SHP77 (cell line): ENCODE results near the gene INCA1.

Source experiments
- DNase-seq, 2 experiments: peaks; one replicate each; lab custom pipeline; 2025; lab: John Stamatoyannopoulos, UW

The INCA1 gene

DNA sequence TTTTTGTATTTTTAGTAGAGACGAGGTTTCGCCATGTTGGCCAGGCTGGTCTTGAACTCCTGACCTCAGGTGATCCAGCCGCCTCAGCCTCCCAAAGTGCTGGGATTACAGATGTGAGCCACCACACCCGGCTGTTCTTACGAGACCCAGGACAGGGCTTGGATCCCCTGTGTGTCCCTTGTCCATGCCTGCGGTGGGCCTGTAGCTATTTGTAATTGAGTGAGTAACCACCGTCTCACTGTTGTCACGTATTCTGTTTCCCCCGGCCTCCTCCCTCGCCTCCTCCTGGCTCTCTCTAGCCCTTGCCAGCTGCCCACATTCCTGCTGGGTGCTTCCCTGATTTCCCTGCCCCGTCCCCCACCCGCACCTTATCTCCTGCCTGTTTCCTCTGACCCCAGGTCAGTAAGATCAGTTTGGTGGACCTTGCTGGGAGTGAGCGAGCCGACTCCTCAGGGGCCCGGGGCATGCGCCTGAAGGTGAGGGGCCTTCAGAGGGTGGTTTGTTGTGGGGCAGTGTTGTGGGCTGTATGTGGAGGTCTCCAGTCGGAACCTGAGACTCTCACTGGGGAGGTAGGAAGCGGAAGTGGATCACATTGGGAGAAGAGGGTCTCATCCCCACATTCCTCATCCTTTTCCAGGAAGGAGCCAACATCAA, 6.0 kb upstream of the INCA1 start:
- no peak for DNase-seq

DNA sequence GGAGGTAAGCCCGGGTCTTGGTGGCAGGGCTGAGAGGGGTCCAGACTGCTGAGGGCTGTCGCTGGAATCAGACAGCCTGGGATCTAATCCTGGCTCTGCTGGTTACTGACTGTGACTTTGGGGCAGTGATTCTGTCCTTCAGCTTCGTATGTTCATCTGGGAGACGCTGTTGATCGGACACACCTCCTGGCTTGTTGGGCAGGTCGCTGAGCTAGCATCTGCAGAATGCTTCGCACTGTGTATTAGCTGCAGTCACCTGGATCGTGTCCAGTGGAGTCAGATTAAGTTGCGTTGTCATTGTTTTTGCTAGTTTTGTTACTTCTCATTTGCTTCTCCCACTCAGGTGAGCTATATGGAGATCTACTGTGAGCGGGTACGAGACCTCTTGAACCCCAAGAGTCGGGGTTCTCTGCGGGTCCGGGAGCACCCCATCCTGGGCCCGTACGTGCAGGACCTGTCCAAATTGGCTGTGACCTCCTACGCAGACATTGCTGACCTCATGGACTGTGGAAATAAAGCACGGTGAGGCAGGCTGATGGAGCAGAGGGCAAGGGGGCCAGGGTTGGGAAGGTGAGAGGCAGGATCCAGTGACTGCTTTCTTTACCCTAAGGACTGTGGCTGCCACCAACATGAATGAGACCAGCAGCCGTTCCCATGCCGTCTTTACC, 4.9 kb upstream of the INCA1 start:
- no peak for DNase-seq

DNA sequence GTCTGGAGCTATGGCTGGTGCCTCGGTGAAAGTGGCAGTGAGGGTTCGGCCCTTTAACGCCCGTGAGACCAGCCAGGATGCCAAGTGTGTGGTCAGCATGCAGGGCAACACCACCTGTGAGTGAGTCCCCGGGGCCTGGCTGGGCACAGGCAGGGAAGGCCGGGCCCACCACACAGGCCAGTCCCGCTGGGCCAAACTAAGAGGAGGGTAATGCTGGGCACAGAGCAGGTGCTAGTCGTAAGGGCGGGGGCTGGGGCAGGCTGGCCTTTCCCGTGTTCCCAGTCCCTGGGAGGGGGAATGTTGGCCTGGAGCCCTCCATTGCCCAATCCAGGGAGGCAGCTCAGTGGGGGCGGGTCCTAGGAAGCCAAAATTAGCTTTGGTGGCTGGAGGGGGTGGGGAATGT, 2.9 kb upstream of the INCA1 start:
- DNase-seq = peak in 1 of 2 experiments; percentile 26

DNA sequence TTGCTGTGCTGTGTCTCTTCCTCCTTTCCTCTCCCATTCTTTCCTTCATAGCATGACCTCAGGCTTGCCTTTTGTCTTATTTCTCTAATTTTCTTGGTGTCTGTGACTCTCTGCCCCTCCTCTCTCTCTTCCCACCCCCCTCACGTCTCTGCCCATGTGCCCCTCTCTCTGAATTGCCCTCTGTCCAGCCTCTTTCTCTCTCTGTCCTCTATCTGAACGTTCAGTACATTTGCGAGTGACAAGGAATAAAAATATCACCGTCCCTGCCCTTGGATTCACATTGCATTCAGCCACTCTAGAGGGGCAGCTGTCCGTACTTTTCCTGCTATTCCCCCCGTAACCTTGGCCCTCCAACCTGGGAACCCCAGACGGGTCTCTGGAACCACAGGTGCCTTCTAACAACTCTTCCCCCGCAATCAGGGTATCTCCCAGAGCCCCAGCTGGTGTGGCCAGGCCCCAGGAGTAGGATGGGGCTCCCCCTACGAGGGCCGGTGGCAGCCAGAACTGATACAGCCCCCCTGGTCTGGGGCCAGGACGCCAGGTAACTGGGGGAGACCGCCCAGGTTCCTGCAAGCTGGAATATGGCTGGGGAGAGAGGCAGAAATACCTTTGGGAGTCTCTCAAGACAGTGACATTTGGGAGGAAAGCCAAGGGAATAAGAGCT, 2.2 kb upstream of the INCA1 start:
- DNase-seq = no peak

DNA sequence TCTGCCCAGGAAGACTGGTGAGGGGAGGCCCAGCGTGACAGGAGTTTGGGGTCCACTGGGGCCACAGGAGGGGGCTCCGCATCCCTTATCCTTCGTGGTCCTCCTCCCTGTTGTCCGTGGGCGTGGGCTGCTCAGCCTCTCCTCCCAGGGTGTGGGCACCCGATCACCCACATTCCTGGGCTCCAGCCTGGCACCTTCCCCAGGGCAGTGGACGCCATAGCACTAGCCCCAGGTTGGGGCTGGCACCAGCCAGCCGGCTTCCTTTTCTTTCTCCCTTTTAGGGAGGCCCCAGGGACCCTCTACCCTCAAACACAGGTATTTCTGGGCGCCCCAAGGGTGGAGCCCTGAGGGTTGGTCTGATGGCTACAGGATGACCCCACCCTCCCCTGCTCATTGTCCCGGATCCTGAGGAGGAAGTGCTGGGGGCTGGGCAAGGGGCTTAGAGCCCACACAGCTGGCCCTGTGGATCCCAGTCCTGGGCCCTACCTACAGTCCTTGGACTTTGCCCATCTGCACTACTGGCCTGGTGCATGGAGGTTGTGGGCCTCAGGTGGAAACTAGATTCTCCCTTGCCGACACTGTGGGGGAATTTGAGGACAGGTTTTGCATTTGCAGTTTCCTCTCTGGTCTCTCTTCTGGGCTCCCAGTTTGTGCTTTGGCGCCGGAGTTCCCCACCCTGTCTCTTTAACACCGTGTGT, 1.6 kb upstream of the INCA1 start:
- no peak for DNase-seq

DNA sequence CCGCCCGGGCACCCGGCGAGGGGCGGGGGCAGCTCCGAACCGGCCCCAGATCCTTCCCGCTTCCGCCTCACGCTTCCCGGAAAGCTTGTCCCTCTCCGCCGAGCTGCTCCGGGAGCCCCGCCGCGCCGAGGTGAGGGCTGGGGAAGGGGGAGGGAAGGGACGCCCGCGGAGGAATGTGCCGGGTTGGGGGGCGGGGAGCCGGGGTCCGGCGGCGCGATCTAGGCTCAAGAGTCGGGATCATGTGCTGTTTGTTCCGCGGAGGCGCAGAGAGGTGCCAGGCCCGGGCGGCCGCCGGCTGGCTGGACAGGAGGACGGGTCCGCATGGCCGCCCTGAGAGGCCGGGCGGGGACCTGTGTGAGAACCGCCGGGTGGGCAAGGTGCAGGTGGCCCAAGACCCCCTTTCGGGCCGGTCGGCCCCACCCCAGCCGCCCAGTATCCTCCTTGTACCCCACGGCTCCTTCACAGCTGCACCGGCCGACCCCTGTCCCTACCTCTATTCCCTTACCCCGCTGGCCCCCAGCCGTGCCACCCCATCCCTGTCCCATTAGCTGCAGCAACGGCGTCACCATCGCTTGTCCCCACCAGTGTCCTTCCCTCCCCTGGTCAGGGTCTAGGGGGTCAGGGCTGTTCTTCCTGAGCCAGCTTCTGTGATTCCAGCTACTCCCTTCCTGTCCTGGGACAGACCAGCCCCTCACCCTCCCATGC, 857 bp upstream of the INCA1 start:
- peak in 1 of 2 experiments; percentile 38 for DNase-seq

DNA sequence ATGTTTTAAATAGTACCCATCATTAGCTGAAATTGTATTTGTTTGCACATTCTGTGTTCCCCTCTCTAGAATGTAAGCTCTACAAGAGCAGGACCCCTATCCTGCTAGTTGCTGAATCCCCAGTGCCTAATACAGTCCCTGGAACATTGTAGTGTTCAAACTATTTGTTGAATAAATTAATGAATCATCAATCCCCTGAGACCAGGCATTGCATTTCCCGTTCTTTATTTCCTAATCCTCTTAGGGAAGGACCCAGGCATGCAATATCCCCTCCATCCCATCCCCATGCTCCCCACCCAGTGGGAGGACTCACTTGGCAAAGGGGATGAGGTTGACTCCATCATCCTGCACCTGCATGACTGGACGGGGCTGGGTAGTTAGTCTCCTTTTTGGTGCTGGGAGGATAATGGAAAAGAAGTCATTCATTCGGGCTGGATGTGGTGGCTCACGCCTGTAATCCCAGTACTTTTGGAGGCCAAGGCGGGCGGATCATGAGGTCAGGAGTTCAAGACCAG, 3.2 kb downstream of the INCA1 start:
- DNase-seq = no peak

DNA sequence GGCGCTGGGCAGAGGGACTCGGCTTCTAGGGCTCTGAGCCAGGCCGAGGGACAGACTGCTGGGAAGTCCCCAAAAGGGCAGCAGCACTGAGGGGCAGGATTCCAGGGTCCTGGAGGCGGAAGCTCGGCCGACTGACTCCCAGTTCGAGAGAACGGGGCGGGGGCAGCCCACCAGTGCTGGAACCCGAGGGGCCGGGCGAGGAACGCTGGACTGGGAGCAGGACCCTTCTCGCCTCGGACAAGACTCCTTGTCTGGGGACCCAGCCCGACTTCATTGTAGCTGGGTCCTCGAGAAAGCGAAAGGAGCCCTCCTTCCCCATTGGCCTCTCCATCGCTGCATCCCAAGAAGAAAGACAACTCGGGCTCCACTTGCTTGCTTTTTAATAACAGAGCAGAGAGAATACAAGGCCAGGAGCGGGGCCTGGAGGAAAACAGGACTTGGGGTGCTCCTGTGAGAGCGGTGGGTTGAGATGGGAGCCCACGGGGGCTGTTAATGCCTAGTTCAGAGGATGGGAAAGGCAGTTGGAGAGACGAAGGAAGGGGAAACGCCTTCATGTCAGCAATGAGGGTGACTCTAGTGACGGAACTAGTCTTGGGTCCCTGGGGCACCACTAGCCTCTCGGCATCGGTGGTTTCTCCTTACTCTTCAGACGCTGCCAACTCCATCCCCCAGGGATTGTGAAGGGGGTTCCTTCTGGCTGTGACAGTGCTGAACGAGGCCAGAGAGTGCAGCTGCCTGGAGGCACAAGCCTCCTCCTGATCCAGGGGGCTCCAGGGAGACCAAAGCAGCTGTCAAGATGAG, 9.4 kb downstream of the INCA1 start:
- DNase-seq = no peak

DNA sequence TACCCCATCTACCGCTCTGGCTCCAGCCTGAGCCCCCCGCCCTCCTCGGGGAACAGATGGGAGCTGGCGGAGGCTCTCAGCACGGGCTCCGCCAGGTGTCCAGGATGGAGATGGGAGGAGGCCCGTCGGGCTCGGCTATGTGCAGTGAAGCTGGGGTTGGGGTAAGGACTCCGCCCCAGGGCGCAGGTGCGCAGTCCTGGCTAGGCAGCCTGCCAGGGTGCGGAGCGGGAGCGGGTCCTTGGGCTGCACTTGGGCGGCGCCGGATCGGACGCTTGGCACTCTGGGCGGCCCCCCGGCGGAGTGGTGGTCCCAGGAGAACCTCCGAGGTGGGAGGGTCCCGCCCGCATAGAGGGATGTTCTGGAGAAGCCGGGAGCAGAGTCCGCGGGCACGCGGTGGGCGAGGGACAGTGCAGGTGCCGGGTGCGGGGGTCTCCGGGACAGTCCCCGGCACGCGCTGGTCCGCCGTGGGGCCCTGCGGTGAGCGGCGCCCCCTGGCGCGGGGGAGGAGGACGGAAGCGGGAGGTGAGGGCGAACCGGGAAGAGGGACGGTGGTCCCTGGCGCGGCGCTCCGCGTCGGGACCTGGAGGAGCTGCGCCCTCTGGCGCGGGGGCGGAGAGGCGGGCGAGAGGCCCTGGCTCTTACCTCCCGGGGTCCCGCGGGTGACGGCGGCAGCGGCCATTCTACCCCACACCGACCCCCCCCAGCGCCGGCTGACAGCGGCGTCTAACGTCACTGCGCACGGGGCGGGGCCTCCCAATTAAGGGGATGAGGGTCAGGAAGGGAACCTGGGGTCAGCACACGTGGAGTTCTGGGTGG, 10.2 kb downstream of the INCA1 start, which contains the start of gene CAMTA2:
Gene CAMTA2, minus strand, starts transcription at position 725 of the 816 bp plus-strand sequence. CDS start 1,453 bp downstream, outside the sequence.
- DNase-seq = peak; percentile 79 to 85

DNA sequence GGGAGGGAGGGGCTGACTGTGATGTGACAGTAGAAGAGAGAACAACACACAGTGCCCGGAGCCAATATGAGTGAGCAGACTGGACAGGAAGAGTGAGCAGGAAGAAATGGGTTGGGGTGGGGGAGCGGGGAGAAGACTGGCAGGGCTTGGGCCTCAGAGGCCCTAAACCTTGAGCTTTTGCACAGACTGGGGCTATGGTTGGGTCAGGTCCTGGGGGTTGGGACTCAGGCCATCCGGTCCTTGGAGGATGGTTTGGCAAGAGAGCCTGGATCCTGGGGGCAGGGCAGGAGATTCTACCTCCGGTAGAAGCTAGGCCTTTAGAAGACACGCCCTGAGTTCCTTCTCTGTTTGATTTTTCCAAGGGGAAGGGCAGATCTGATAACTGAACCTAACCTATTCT, 10.9 kb downstream of the INCA1 start:
- DNase-seq = peak in 1 of 2 experiments; percentile 12

DNA sequence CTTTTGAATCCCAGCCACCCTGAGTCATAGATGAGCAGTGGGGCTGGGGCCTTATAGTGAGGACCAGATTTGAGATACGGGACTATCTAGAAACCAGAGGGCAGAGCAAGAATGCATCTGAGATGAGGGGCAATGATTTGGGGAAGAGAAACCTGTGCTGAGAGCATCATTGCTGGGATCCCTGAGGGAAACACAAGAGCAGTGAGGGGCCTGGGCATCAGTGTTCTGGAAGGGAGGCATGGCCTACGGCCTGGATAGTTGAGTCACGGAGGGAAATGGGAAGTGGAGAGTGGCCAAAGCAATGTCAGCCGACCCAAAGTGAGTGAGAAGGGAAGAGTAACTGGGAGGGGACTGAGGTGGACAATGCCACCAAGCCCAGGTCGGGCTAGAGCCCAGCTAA, 15.0 kb downstream of the INCA1 start:
- no peak for DNase-seq

DNA sequence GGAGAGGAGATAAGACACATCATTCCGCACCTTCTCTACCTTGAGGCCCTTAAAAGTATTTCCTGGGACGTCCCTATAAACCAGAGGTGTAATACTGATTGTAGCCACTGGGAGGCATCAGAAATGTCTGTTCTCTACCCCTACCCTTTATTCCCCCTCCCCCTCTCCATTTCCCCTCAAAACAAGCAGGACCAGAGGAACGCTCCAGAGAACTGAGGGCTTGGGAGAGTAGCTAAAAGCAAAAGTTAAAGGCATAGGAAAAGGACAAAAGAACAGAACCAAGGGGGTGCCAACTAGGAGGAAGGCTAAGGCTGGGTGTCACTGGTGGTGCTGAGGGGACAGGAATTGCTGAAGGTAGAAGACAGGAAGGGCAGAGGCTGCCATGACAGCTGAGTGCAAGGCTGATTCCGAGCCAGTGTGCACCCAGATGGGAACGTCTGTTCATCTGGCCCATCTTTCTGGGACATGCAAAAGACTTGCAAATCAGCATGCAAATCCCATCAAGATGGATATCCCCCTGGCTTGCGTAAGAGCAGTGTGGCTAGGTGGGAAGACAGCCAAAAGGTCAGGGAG, 16.6 kb downstream of the INCA1 start:
- peak; percentile 52 to 66 for DNase-seq

DNA sequence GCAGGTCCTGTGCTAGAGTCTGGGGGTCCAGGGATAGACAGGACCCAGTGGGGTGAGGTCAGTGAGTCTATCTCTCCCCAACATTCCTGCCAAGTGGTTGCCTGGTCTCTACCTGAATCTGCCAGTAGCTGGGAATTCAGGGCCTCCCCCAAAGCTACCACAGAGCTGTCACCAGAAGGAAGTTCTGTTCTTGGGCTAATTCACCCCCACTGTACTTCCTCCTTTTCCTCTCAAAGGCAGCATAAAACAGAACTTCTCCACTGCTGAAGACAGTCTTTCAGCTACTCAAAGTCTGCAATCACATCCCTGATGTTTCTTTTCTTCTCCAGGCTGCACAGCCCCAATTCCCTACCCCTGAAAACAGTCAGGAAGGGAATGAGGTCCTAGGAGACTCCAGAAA, 18.6 kb downstream of the INCA1 start:
- DNase-seq = no peak

DNA sequence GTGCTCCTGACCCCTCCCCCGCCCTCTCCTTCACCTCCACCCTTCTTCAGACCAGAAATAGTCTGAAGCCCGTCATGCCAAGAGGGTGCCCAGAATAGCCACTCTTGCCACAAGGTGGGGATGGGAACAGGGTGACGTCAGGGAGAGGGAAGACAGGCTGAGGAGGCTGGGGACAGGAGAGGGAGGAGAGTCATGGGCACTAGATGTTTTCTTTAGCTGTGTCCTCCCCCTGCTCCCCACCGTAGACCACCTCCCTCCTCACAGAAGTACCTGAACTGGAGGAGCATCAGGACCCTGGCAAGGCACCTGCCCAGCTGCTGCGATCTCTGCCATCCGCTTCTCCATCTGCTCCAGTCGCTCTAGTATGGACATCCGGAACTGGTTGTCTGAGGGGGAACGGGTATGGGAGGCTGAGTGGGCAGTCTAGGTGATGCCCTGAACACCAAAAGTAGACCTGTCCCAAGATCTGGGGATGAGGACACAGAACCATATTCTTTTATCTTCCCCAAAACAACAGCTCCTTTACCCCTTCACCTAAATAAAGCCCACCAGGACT, 23.1 kb downstream of the INCA1 start:
- DNase-seq = no peak

DNA sequence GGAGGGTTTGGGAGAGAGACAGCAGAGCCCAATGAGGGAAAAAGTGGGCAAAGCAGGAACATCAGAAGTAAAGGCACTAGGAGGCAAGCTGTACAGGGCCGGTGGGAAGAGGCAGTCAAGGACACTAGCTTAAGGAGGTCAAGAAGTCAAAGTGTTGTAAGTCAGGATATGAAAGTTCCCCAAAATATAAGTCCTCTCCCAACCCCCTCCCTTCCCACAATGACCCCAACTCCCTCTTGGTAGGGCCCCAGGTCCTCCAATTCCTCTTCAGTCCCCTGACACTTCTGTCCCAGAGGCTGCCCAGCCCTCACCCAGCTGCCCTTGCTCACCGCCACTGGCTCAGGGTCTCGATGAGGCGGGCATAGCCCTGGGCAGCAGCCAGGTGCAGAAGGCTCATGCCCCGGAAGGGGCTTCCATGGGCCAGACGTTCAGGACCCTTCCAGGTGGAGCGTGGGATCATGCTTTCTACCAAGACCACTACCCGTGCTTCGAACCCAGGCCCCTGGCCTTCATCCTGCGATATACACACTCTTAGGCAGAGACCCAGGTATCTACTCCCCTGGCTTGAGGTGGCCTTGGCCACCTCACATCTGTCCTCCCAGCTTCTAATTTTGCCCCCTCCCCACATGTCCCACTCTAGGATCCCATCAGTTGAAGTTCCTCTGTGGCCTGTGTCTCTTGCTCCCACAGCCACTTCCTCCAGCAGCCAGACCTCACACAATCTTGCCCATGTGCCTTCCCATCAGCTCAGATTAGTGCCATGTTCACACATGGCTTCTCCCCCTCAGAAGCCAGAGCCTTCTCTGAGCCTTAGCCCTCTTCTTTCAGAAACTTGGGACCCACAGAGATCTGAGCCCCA, 23.8 kb downstream of the INCA1 start:
- DNase-seq = no peak

DNA sequence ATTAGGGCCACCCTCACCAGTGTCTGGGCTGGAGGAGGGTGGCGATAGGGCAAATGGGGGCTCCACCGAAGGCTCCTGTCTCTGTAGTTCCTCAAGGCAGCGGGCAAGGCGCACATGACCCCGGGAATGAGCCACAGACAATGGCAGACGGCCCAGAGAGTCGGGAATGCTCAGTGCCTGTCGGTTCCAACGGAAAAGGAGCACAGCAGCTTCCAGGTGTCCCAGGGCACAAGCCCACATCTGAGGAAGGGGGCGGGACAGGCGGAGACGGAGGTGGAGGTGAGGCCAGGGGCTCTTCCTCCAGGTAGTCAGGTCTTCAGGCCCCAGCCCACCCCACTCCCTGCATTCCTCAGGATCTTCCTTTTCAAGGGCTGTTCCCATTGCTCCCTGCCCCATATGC, 24.6 kb downstream of the INCA1 start:
- no peak for DNase-seq

DNA sequence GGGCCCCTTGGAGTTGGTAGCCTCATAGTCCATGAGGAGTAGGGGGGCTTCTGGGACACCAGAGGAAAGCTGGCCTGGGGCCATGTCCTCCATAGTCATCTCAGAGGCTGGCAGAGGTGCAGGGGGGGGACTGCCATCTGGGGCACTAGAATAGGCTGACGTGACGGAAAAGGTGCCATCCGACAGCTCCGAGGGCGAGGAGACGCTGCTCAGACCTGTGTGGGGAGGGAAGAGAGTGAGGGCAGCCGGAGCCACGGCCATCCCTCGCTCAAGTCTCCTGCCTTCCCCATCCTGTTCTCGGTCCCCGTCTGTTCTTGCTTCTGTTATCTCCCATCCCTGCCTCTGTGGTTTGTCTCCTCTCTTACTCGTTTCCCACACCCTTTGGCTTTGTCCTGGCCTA, 25.0 kb downstream of the INCA1 start:
- no peak for DNase-seq

DNA sequence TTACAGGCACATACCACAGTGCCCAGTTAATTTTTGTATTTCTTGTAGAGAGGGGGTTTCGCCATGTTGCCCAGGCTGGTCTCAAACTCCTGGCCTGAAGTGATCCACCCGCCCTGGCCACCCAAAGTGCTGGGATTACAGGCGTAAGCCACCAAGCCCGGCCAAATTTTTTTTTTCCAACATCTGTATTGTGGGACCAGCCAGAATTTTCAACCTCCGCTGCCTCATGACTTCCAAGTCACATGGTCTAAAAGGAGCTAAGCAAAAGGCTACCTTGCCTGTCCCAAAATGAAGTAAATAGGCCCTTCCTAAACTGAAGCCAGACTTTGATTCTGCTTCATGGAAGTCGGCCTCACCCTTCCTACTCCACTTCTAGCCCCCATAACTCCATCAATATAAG, 25.5 kb downstream of the INCA1 start:
- DNase-seq = no peak
